ENCODE results near the gene POLR1C.

The POLR1C gene

GRCh38 chr6:43508481-43509141, 8.3 kb upstream of the POLR1C start:
- no peak for TF ChIP-seq CTCF (IDR thresholded peaks at IDR 0.05; ENCODE audit: poor library complexity, severe bottlenecking)
- Histone ChIP-seq H3K4me1 (ENCODE audit: insufficient read depth, poor library complexity, severe bottlenecking) (no peaks in the 10 kb centered on the region), H3K9me3 (ENCODE audit: severe bottlenecking) (no peaks in the 10 kb centered on the region), H3K27ac (ENCODE audit: poor library complexity, severe bottlenecking) (no peak overlapping the region), H3K27me3 (ENCODE audit: insufficient read depth, poor library complexity, severe bottlenecking) (no peaks in the 10 kb centered on the region), H3K36me3 (ENCODE audit: low read depth) (peaks cover 6% of the 10 kb centered on the region), H3K4me3 (ENCODE audit: severe bottlenecking) (no peak overlapping the region)
- ATAC-seq (ENCODE audit: low read depth) = no peak
- no peak for DNase-seq (ENCODE audit: low spot score)

- no peak for TF ChIP-seq CTCF (IDR thresholded peaks at IDR 0.05; ENCODE audit: poor library complexity, severe bottlenecking)
- no peak for DNase-seq (ENCODE audit: low spot score)
- no peaks in the 10 kb centered on the region for H3K27me3 ChIP-seq (ENCODE audit: insufficient read depth, poor library complexity, severe bottlenecking)
- peak; percentile 2; the same call in 1 of the 3 replicates for ATAC-seq (ENCODE audit: low read depth)
- peak overlapping the region; percentile 47 for H3K4me3 ChIP-seq (ENCODE audit: severe bottlenecking)
- peaks cover 12% of the 10 kb centered on the region for H3K36me3 ChIP-seq (ENCODE audit: low read depth)
- no peak overlapping the region for H3K27ac ChIP-seq (ENCODE audit: poor library complexity, severe bottlenecking)
- no peaks in the 10 kb centered on the region for H3K9me3 ChIP-seq (ENCODE audit: severe bottlenecking)
- H3K4me1 ChIP-seq (ENCODE audit: insufficient read depth, poor library complexity, severe bottlenecking) = no peaks in the 10 kb centered on the region
Measured at GRCh38 chr6:43509142-43509983, 7.5 kb upstream of the POLR1C start.

GRCh38 chr6:43509984-43510826, 6.7 kb upstream of the POLR1C start, which contains the start of gene LRRC73:
Gene LRRC73, minus strand, starts transcription at chr6:43510346. Its CDS starts 561 bp downstream, at chr6:43509785.
- H3K27me3 ChIP-seq (ENCODE audit: insufficient read depth, poor library complexity, severe bottlenecking) = no peaks in the 10 kb centered on the region
- TF ChIP-seq CTCF (IDR thresholded peaks at IDR 0.05; ENCODE audit: poor library complexity, severe bottlenecking) = no peak
- peak within 1 kb of the TSS; percentile 47 for H3K4me3 ChIP-seq (ENCODE audit: severe bottlenecking)
- no peaks in the 10 kb centered on the region for H3K9me3 ChIP-seq (ENCODE audit: severe bottlenecking)
- ATAC-seq (ENCODE audit: low read depth) (peak; percentile 73), DNase-seq (ENCODE audit: low spot score) (no peak)
- H3K4me1 ChIP-seq (ENCODE audit: insufficient read depth, poor library complexity, severe bottlenecking) = no peaks in the 10 kb centered on the region
- H3K27ac ChIP-seq (ENCODE audit: poor library complexity, severe bottlenecking) = peak within 1 kb of the TSS; percentile 12
- H3K36me3 ChIP-seq (ENCODE audit: low read depth) = peaks cover 21% of the 10 kb centered on the region

- no peak for TF ChIP-seq CTCF (IDR thresholded peaks at IDR 0.05; ENCODE audit: poor library complexity, severe bottlenecking)
- ATAC-seq (ENCODE audit: low read depth) = peak; percentile 2; the same call in 1 of the 3 replicates
Measured at GRCh38 chr6:43510827-43511163, 6.1 kb upstream of the POLR1C start.

More at GRCh38 chr6:43510827-43511163, 6.1 kb upstream of the POLR1C start:
- Histone ChIP-seq H3K4me3 (ENCODE audit: severe bottlenecking) (peak overlapping the region; percentile 47), H3K36me3 (ENCODE audit: low read depth) (peaks cover 26% of the 10 kb centered on the region), H3K4me1 (ENCODE audit: insufficient read depth, poor library complexity, severe bottlenecking) (no peaks in the 10 kb centered on the region), H3K27ac (ENCODE audit: poor library complexity, severe bottlenecking) (peak overlapping the region; percentile 12), H3K9me3 (ENCODE audit: severe bottlenecking) (no peaks in the 10 kb centered on the region), H3K27me3 (ENCODE audit: insufficient read depth, poor library complexity, severe bottlenecking) (no peaks in the 10 kb centered on the region)
- no peak for DNase-seq (ENCODE audit: low spot score)
